GM21423 (cell line): ENCODE results near the gene HIPK4.
"Not testable (repeated sequence)": the region's sequence is repeated elsewhere in the genome, so short reads cannot be mapped to it uniquely, and the experiment has no call there.

Experiments
- ATAC-seq: cut with Tn5 transposase; IDR thresholded peaks from one replicate; pipeline ENCODE4 v1.9.1; 2021; ENCODE audit warnings: mild to moderate bottlenecking, moderate library complexity; ENCODE audit not compliant: unreplicated experiment

HIPK4 gene

DNA sequence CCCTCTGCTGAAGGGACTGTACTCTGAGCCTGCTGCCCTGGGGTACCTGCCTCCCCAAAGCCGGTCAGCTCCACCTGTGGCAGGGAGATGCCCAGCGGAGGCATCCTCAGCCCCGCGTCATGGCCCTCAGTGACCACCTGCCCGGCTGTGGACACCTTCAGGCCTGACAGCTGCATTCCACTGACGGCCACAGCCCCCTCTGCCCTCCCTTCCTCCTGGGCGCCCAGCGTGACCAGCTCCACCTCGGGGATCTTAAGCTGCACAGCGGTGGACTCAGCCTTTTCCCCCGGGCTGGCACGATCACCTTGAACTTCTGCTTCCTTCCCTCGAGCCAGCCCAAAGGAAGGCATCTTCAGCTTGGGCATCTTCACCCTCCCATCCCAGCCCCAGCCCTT lies 4.8 kb upstream of the HIPK4 start:
- no peak for ATAC-seq

GRCh38 chr19:40393894-40394815 lies 4.2 kb upstream of the HIPK4 start:
- ATAC-seq = no peak

DNA sequence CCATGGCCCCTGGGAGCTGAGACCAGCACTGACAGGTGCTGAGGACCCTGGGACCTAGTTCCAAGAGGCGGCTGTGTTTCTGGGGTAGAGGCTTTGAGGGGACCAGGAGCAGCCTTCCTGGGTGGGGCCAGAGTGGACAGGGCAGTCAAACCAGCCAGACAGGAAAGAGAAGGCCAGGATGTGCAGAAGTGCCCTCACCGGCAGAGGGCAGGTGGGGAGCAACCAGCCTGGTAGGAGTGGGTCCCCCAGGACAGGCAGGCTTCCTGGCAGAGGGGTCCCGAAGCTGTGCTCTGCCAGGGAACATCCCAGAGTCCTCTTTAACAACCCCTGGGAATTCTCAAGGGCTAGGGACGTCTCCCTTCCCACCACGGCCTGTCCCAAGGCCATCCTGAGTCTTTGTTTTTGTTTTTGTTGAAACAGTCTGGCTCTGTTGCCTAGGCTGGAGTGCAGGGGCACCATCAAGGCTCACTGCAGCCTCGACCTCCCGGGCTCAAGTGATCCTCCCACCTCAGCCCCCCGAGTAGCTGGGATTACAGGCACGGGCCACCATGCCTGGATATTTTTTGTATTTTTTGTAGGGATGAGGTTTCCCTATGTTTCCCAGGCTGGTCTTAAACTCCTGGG lies 3.0 kb upstream of the HIPK4 start:
- ATAC-seq = no peak

- ATAC-seq = no peak
Measured at GRCh38 chr19:40392123-40392522, 2.1 kb upstream of the HIPK4 start.

DNA sequence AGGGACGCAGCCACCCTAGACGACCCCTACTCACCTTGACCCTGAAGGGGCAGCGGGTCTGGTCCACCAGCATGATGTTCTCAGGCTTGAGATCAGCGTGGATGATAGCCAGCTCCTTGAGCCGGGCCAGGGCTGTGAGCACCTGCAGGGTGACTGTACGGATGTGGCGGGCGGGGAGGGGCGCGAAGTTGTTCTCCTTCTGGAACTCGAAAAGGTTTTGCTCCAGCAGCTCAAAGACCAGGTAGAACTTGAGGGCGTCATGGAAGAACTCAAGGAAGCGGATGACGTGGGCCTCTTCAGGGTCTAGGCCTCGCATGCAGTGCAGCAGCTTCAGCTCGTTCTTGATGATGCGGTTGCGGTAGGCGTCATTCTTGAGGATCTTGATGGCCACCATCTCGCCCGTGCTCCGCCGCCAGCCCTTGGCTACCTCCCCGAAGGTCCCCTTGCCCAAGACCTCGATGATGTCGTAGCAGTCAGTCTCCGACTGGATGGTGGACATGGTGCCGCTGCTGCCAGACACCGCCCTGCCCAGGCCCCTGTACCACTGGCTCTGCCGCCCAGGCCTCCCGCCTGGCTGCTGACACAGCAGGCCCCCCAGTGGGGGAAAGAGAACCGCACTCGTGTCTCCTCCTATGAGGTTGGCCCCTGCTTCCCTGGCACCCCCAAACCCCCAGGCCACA lies 437 bp downstream of the HIPK4 start:
- ATAC-seq = no peak

GRCh38 chr19:40388481-40388880 lies 1.5 kb downstream of the HIPK4 start:
- no peak for ATAC-seq

DNA sequence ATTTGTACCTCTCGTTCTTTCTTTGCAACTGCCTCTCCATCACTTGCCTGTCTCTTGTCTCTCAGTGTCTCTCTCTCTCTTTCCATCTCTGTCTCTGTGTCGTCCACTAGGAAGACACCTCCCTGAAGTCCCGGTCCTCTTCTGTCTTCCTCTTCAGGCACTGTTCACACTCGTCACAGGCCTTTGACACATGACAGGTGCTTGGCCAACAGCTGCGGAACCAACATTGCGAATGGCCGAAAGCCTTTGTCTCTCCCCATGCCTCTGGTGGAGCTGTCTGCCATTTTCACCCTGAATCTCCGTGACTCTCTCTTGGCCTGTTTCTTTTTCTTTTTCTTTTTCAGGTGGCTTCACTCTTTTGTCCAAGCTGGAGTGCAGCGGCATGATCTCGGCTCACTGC lies 2.8 kb downstream of the HIPK4 start:
- no peak for ATAC-seq

DNA sequence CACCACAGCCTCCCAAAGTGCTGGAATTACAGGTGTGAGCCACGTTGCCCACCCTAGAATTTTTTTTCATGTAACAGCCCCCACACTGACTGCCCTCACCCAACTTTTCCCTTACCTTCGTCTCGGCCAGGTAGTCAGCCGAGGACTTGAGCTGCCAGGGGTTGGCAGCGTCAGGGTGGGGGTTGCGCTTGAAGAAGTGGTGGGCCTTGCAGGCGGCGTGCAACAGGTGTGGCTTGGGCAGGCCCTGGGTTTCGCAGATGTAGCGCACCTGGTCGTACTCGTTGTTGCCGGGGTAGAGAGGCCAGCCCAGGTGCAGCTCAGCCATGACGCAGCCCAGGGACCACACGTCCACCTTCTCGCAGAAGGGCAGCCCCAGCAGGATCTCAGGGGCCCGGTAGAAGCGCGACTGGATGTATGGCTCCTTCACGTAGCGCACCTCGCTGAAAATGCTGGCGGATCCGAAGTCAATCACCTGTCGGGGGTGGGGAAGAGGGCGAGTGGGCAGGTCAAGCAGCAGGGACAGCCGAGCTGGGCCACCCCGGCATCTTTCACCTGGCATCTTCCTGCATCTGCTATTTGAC lies 6.2 kb downstream of the HIPK4 start:
- no peak for ATAC-seq

DNA sequence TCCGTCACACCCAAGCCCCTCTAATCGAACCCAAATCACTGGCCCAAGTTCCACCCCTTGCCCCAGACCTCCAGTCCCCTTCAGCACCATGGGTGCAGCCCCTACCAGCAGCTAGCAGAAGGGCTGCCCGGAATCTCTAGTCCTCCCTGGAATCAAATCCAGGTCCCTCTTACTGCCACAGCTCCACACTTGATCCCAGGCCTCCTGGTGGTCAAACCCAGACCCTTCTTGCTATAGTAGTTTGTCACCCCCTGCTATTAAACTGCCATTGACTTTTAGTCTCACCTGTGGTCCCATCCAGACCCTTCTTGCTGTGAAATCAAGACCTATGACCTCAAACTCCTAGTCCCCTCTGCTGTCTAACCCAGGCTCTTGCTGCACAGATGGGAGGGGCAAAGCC lies 8.7 kb downstream of the HIPK4 start:
- ATAC-seq = no peak

DNA sequence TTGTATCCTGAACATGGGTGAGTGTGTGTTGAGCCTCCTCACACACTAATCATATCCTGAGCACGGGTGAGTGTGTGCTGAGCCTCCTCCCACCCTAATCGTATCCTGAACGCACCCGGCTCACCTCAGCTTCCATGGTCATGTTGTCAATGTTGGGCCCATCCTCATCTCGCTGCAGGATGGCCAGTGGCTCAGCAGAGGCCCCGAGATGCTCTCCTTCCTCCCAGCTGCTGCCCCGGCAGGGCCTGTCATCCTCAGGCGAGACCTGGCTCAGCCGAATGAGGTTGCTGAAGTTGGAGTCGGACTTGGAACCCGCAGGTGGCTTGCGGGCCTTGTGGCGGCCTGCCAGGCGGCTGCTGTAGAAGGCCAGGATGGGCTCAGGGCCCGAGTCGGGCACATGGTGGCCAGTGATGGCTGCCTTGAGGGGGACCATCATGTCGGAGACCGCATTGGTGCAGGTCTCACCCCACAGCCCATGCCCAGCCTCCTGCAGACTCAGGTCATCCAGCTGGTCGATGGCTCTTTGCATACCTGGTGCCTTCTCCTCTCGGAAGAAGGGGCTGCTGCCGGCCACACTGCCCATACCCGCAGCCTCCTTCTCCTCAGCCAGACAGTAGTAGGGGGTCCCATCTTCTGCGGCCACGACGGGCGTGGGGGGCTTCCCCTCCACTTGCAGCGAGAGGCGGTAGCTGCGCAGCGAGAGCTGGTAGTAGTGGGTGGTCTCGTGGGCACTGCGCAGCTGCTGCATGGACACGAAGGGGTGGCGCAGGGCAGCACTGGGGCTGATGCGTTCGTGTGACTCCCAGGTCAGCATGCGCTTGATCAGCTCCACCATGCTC lies 9.6 kb downstream of the HIPK4 start:
- ATAC-seq = no peak

GRCh38 chr19:40379446-40380198 lies 10.4 kb downstream of the HIPK4 start:
- no peak for ATAC-seq

DNA sequence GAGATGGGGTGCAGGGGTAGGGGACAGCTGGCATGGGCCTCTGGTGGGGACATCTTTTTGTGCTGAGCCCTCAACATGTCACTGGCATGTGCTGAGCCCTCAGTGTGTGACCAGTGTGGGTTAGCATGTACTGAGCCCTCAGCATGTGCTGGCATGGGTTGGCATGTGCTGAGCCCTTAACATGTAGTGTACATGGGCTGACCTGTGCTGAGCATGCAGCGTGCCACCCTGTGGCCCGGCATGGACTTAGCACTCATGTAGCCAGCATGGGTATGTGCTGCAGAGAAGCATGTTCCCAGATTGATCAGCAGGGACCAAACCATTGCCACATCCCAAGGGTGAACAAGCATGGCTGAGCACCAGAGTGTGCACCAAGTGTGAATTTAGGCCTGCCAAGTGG lies 11.5 kb downstream of the HIPK4 start:
- no peak for ATAC-seq

GRCh38 chr19:40377876-40378385 lies 12.1 kb downstream of the HIPK4 start:
- no peak for ATAC-seq

GRCh38 chr19:40376286-40376862 lies 13.6 kb downstream of the HIPK4 start:
- ATAC-seq = no peak

- no peak for ATAC-seq
Measured at GRCh38 chr19:40374084-40374483, 15.9 kb downstream of the HIPK4 start.

- no peak for ATAC-seq
Measured at GRCh38 chr19:40371802-40372122, 18.2 kb downstream of the HIPK4 start.

- no peak for ATAC-seq
Measured at GRCh38 chr19:40370997-40371801, 18.8 kb downstream of the HIPK4 start.

- not testable (repeated sequence) for ATAC-seq
Measured at GRCh38 chr19:40370253-40370652, 19.7 kb downstream of the HIPK4 start.

DNA sequence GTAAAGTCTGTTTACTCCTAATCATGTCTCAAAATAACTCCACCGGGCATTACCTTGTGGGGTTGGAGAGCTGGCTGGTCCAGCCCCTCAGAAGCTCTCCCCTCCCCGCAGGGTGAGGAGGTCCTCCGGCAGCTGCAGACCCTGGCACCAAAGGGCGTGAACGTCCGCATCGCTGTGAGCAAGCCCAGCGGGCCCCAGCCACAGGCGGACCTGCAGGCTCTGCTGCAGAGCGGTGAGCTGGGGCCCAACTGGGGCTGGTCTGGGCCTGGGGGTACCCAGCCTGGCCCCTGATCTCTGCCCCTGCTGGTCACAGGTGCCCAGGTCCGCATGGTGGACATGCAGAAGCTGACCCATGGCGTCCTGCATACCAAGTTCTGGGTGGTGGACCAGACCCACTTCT lies 20.2 kb downstream of the HIPK4 start:
- ATAC-seq = no peak
